OCI-LY3 (cell line): ENCODE data around the gene KIF3A.

Experiments
- H2AFZ ChIP-seq: fragments of 200-600, 300-600 bp; shearing (Covaris generic); 2 replicates; pipeline ENCODE4 v1.6.0; 2014; ENCODE audit warnings: antibody characterized with exemption, low read depth, low read length
- H3K27ac ChIP-seq: fragments of 200-600, 300-600 bp; sonication (generic); 2 replicates; pipeline ENCODE4 v1.5.1; 2014; ENCODE audit warnings: mild to moderate bottlenecking, low read length, moderate library complexity, mixed read lengths
- H3K27me3 ChIP-seq: fragments of 200-600, 300-600 bp; sonication (generic); 2 replicates; pipeline ENCODE4 v1.6.1; 2014; ENCODE audit warnings: low read depth, low read length, mixed read lengths
- H3K36me3 ChIP-seq: fragments of 200-600, 300-600 bp; sonication (generic); replicated peaks from 2 replicates; pipeline ENCODE3; 2014; ENCODE audit warnings: low read depth, low read length, mixed read lengths
- H3K4me1 ChIP-seq: fragments of 300-600, 200-600 bp; sonication (generic); 2 replicates; pipeline ENCODE4 v1.6.1; 2014; ENCODE audit warnings: low read length, mixed read lengths
- H3K4me2 ChIP-seq: fragments of 200-600, 300-600 bp; sonication (generic); 2 replicates; pipeline ENCODE4 v1.6.1; 2014; ENCODE audit warnings: low read length, mixed read lengths
- H3K4me3 ChIP-seq: fragments of 300-600, 200-600 bp; sonication (generic); 2 replicates; pipeline ENCODE4 v1.5.1; 2014; ENCODE audit warnings: antibody characterized with exemption, mild to moderate bottlenecking, low read length, moderate library complexity
- H3K79me2 ChIP-seq: fragments of 300-600, 200-600 bp; shearing (Covaris generic); 2 replicates; pipeline ENCODE4 v1.6.1; 2014; ENCODE audit warnings: mild to moderate bottlenecking, low read length, mixed read lengths
- H3K9ac ChIP-seq: fragments of 300-600, 200-600 bp; shearing (Covaris generic); 2 replicates; pipeline ENCODE4 v1.6.0; 2014; ENCODE audit warnings: mild to moderate bottlenecking, low read length, moderate library complexity
- H3K9me3 ChIP-seq: fragments of 200-600, 300-600 bp; shearing (Covaris generic); 2 replicates; pipeline ENCODE4 v1.6.1; 2014; ENCODE audit warnings: low read length, mixed read lengths; ENCODE audit not compliant: insufficient read depth
- H4K20me1 ChIP-seq: fragments of 200-600, 300-600 bp; sonication (generic); 2 replicates; pipeline ENCODE4 v1.6.1; 2016; ENCODE audit warnings: low read length, mixed read lengths; ENCODE audit not compliant: insufficient read depth
- EZH2phosphoT487 ChIP-seq: fragments of 200-600 bp; shearing (Covaris generic); IDR thresholded peaks from 2 replicates; pipeline ENCODE4 v1.6.1; 2018; ENCODE audit warnings: antibody characterized with exemption, mixed run types, low read depth
- TF ChIP-seq, protein P1 (sequence below): fragments of 200-600, 300-600 bp; sonication (generic); IDR thresholded peaks from 2 replicates; pipeline ENCODE4 v1.5.1; 2014; ENCODE audit warnings: antibody characterized with exemption, low read length, low read depth

The KIF3A gene

DNA sequence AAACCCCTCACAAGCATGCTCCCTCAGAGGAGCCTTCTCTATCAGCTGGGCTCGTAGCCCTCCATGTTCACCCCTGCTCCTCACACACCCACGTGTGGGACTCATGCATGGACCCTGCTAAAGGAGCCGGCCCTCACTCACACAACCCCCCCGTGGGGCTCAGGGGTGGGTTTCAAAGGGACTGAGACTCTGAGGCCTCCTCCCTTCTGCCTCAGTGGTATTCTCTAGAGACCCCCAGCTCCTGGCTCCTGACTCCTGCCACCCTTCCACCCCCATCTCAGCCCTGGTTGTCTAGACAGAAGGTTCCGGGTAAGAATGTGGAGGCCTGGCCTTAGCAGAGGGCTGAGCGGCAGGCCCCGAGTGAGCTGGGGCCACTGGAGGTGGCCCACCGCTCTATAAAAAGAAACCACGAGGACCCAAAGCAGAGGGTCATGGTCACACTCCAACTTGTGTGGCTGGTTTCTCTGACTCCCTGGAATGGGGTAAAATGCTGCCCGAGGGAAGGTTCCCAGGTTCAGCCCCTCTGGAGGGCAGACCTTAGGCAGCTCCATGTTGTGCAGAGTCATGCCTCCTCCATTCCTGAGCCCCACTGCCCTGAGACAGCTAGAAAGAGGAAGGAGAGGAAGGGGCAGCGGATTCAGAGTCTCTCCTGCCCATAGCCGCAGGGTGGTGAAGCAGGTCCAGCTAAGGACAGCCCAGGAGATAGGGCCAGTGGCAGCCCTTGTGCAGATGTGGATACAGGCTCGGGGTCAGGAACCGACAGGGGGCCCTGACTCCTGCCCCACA is 28.9 kb upstream of the KIF3A start:
- H3K9ac ChIP-seq = no peak overlapping the region
- no peaks in the 10 kb centered on the region for H3K9me3 ChIP-seq
- H4K20me1 ChIP-seq = 0 out of 2 replicates have a peak, but pooled peaks cover 4% of the 10 kb centered on the region
- H3K4me1 ChIP-seq = no peaks in the 10 kb centered on the region
- no peaks in the 10 kb centered on the region for H3K27me3 ChIP-seq
- TF ChIP-seq EZH2phosphoT487 = no peak
- TF ChIP-seq, protein P1, sequence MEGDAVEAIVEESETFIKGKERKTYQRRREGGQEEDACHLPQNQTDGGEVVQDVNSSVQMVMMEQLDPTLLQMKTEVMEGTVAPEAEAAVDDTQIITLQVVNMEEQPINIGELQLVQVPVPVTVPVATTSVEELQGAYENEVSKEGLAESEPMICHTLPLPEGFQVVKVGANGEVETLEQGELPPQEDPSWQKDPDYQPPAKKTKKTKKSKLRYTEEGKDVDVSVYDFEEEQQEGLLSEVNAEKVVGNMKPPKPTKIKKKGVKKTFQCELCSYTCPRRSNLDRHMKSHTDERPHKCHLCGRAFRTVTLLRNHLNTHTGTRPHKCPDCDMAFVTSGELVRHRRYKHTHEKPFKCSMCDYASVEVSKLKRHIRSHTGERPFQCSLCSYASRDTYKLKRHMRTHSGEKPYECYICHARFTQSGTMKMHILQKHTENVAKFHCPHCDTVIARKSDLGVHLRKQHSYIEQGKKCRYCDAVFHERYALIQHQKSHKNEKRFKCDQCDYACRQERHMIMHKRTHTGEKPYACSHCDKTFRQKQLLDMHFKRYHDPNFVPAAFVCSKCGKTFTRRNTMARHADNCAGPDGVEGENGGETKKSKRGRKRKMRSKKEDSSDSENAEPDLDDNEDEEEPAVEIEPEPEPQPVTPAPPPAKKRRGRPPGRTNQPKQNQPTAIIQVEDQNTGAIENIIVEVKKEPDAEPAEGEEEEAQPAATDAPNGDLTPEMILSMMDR = no peak
- no peak overlapping the region for H3K4me3 ChIP-seq
- H3K79me2 ChIP-seq = no peaks in the 10 kb centered on the region
- H2AFZ ChIP-seq = no peak overlapping the region
- no peak overlapping the region for H3K4me2 ChIP-seq
- no peak overlapping the region for H3K27ac ChIP-seq
- no peaks in the 10 kb centered on the region for H3K36me3 ChIP-seq

DNA sequence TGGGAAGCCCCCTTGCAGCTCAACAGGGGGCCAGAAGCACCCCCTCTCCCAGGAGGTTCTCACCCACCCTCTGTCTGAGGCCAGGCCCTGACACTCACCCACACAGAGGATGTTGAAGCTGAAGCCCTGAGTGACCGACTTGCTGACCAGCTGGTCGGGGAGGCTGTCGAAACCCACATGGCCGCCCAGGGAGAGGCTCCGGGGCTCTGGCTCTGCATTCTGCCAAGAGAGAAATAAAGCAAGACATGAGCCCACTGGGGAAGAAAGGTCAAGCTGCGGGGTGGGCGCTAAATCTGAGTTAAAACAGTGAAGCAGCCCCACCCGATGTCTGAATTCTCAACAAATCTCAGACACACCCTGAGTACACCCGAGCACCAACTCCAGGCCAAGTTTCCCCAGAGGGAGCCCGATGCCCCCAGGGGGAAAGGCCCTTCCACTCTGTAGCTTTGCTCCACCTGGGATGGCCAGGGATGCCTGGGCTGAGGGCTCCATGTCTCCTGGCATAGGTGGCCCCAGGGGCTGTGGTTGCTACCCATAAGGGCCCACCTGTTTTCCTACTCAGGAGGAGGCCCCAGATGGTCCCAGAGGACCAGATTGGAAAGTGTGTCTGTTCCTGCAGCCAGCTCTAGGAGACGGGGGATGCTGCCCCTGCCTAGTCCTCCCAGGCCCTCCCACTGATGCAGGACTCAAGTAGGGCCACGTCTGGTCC is 28.1 kb upstream of the KIF3A start:
- Histone ChIP-seq H3K9me3 (no peaks in the 10 kb centered on the region), H3K36me3 (no peaks in the 10 kb centered on the region), H3K4me1 (no peaks in the 10 kb centered on the region), H3K27me3 (no peaks in the 10 kb centered on the region), H3K9ac (no peak overlapping the region), H4K20me1 (0 out of 2 replicates have a peak, but pooled peaks cover under 1% of the 10 kb centered on the region), H3K4me3 (no peak overlapping the region), H3K4me2 (no peak overlapping the region), H2AFZ (no peak overlapping the region), H3K79me2 (no peaks in the 10 kb centered on the region), H3K27ac (no peak overlapping the region)
- TF ChIP-seq EZH2phosphoT487 = no peak
- TF ChIP-seq, protein P1 = no peak

DNA sequence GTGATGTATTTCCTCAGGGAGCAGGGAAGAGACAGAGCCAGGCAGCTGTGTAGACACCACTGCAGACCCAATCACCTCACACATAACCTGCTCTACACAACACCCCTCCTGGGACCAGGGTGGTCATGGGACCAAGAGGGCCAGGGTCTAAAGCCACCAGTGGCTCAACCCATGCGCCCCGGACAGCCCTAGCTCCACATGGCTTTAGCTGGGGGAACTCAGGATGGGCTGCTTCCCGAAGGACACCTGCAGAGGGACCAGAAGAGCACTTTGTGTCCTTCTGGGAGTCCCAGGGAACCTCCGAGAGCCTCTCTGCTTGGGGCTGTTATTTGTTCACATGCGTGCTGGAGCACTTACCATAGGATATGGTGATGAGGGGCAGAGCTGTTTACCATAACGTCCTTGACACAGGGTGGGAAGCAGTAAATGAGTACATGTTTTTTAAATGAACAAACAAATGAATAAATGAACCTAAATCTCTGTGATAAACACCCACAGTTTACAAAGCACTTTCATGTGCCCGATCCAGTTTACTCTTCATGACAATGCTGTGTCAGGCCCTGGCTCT is 27.4 kb upstream of the KIF3A start:
- H3K27ac ChIP-seq = no peak overlapping the region
- TF ChIP-seq EZH2phosphoT487 = no peak
- TF ChIP-seq, protein P1 = no peak
- H2AFZ ChIP-seq = no peak overlapping the region
- H3K4me2 ChIP-seq = no peak overlapping the region
- no peaks in the 10 kb centered on the region for H3K36me3 ChIP-seq
- H3K9me3 ChIP-seq = no peaks in the 10 kb centered on the region
- no peaks in the 10 kb centered on the region for H3K4me1 ChIP-seq
- H3K27me3 ChIP-seq = no peaks in the 10 kb centered on the region
- H3K9ac ChIP-seq = no peak overlapping the region
- no peaks in the 10 kb centered on the region for H3K79me2 ChIP-seq
- no peak overlapping the region for H3K4me3 ChIP-seq
- no peaks in the 10 kb centered on the region for H4K20me1 ChIP-seq

DNA sequence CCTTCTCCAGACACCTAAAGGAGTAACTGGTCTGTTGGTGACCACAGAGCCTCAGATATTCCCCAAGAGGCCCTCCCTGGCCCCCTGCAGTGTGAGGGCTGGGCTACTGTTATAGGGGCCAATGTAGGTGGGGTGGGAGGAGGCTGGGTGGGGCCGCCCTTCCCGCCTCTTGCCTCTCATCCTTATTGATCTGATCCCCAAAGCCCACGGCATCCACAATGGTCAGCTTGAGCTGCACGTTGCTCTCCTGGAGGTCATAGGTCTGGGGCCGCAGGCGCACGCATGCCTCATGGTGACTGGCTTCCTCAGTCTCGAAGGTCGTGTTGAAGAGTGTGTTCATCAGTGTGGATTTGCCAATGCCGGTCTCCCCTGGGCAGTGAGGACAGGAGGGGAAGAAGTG is 26.7 kb upstream of the KIF3A start:
- TF ChIP-seq, protein P1 = no peak
- TF ChIP-seq EZH2phosphoT487 = no peak
- Histone ChIP-seq H3K4me2 (no peak overlapping the region), H3K27ac (no peak overlapping the region), H3K79me2 (no peaks in the 10 kb centered on the region), H4K20me1 (no peaks in the 10 kb centered on the region), H3K9me3 (no peaks in the 10 kb centered on the region), H3K36me3 (no peaks in the 10 kb centered on the region), H3K4me1 (no peaks in the 10 kb centered on the region), H2AFZ (no peak overlapping the region), H3K4me3 (no peak overlapping the region), H3K9ac (no peak overlapping the region), H3K27me3 (no peaks in the 10 kb centered on the region)
